ENCODE measurements around the gene IFNW1. TPM values are rescaled to one million over a fixed set of nuclear protein-coding genes. Genes with fewer than 3 reads are reported as not detected.

IFNW1 gene
- total and polyA plus RNA-seq, 2 of the 13 experiments (the other 11 are each of a cell fraction or from before 2014, with no cell fraction given): not detected

DNA sequence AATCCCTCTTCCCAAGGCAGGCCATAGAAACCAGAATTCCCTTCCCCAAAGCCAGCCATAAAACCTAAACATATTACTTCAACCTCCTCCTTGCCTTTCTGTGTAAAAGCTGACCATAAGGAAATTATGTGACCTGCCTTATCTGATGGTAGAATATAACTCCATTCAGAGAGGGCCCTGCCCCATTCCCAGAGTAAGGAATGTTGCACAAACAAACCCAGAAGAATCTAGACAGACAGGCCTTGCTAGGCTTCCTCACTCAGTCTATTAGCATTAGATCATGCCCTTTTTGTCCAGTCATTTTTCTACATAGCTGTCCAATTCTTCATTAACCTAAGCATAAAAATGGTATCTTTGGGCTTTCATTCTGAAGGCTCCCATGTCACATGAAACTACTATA lies 46.1 kb downstream of the IFNW1 start (continued):
- TF ChIP-seq SMYD3 (CRISPR knock-in tag; IDR thresholded peaks at IDR 0.05) (no peak), YY1 (IDR thresholded peaks at IDR 0.05; ENCODE audit: insufficient read depth, insufficient replicate concordance, low read depth, low read length) (no peak)
- TF ChIP-seq, protein P1, sequence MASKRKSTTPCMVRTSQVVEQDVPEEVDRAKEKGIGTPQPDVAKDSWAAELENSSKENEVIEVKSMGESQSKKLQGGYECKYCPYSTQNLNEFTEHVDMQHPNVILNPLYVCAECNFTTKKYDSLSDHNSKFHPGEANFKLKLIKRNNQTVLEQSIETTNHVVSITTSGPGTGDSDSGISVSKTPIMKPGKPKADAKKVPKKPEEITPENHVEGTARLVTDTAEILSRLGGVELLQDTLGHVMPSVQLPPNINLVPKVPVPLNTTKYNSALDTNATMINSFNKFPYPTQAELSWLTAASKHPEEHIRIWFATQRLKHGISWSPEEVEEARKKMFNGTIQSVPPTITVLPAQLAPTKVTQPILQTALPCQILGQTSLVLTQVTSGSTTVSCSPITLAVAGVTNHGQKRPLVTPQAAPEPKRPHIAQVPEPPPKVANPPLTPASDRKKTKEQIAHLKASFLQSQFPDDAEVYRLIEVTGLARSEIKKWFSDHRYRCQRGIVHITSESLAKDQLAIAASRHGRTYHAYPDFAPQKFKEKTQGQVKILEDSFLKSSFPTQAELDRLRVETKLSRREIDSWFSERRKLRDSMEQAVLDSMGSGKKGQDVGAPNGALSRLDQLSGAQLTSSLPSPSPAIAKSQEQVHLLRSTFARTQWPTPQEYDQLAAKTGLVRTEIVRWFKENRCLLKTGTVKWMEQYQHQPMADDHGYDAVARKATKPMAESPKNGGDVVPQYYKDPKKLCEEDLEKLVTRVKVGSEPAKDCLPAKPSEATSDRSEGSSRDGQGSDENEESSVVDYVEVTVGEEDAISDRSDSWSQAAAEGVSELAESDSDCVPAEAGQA (IDR thresholded peaks at IDR 0.05; ENCODE audit: low read depth): no peak
- TF ChIP-seq, protein P1 (CRISPR knock-in tag; IDR thresholded peaks at IDR 0.05; ENCODE audit: borderline replicate concordance): no peak
- TF ChIP-seq, protein P2, sequence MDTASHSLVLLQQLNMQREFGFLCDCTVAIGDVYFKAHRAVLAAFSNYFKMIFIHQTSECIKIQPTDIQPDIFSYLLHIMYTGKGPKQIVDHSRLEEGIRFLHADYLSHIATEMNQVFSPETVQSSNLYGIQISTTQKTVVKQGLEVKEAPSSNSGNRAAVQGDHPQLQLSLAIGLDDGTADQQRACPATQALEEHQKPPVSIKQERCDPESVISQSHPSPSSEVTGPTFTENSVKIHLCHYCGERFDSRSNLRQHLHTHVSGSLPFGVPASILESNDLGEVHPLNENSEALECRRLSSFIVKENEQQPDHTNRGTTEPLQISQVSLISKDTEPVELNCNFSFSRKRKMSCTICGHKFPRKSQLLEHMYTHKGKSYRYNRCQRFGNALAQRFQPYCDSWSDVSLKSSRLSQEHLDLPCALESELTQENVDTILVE (CRISPR knock-in tag; IDR thresholded peaks at IDR 0.05): no peak

Small RNA genes within 50 kb of the gene (small RNA-seq; reads per million reads assigned to genes)
- gene IFNWP4 (ENCODE audit: insufficient read depth in 2 of 3, insufficient read length in 3 of 3, low read depth in 2 of 3, low replicate concordance in 1 of 3) (0 reads per million in 3 experiments), gene RF00019 (ENCODE audit: insufficient read depth in 2 of 3, insufficient read length in 3 of 3, low read depth in 2 of 3, low replicate concordance in 1 of 3) (0 reads per million in 3 experiments)

Other genes starting within 250 kb of the IFNW1 start
- gene HACD4, start 110.2 kb downstream of the IFNW1 start, total RNA-seq (2016; rRNA removed; fragmentation: Illumina TruSeq; extraction: Trizol): not detected in 2 replicates
- not detected in 2 replicates for gene HACD4, start 110.2 kb downstream of the IFNW1 start, polyA plus RNA-seq (2011; rRNA removed)
- gene IFNB1, start 63.9 kb downstream of the IFNW1 start, total RNA-seq (2016; rRNA removed; fragmentation: Illumina TruSeq; extraction: Trizol): not detected in 2 replicates
- not detected in 2 replicates for gene IFNB1, start 63.9 kb downstream of the IFNW1 start, polyA plus RNA-seq (2011; rRNA removed)
- not detected in 2 replicates for gene IFNA21, start 24.8 kb upstream of the IFNW1 start, total RNA-seq (2016; rRNA removed; fragmentation: Illumina TruSeq; extraction: Trizol)
- not detected in 2 replicates for gene IFNA21, start 24.8 kb upstream of the IFNW1 start, polyA plus RNA-seq (2011; rRNA removed)
- not detected in 2 replicates for gene IFNA4, start 45.8 kb upstream of the IFNW1 start, total RNA-seq (2016; rRNA removed; fragmentation: Illumina TruSeq; extraction: Trizol)
- not detected in 2 replicates for gene IFNA4, start 45.8 kb upstream of the IFNW1 start, polyA plus RNA-seq (2011; rRNA removed)
- not detected in 2 replicates for gene IFNA7, start 60.4 kb upstream of the IFNW1 start, total RNA-seq (2016; rRNA removed; fragmentation: Illumina TruSeq; extraction: Trizol)
- not detected in 2 replicates for gene IFNA7, start 60.4 kb upstream of the IFNW1 start, polyA plus RNA-seq (2011; rRNA removed)
- gene IFNA10, start 65.3 kb upstream of the IFNW1 start, total RNA-seq (2016; rRNA removed; fragmentation: Illumina TruSeq; extraction: Trizol): not detected in 2 replicates
- not detected in 2 replicates for gene IFNA10, start 65.3 kb upstream of the IFNW1 start, polyA plus RNA-seq (2011; rRNA removed)
- not detected in 2 replicates for gene IFNA16, start 75.5 kb upstream of the IFNW1 start, total RNA-seq (2016; rRNA removed; fragmentation: Illumina TruSeq; extraction: Trizol)
- gene IFNA16, start 75.5 kb upstream of the IFNW1 start, polyA plus RNA-seq (2011; rRNA removed): not detected in 2 replicates
- gene IFNA17, start 86.4 kb upstream of the IFNW1 start, total RNA-seq (2016; rRNA removed; fragmentation: Illumina TruSeq; extraction: Trizol): not detected in 2 replicates
- not detected in 2 replicates for gene IFNA17, start 86.4 kb upstream of the IFNW1 start, polyA plus RNA-seq (2011; rRNA removed)
- gene IFNA14, start 98.2 kb upstream of the IFNW1 start, total RNA-seq (2016; rRNA removed; fragmentation: Illumina TruSeq; extraction: Trizol): not detected in 2 replicates
- not detected in 2 replicates for gene IFNA14, start 98.2 kb upstream of the IFNW1 start, polyA plus RNA-seq (2011; rRNA removed)
- not detected in 2 replicates for gene IFNA5, start 163.5 kb upstream of the IFNW1 start, total RNA-seq (2016; rRNA removed; fragmentation: Illumina TruSeq; extraction: Trizol)
- not detected in 2 replicates for gene IFNA5, start 163.5 kb upstream of the IFNW1 start, polyA plus RNA-seq (2011; rRNA removed)
- 17.7 and 32.7 TPM in 2 replicates for gene KLHL9, start 193.6 kb upstream of the IFNW1 start, total RNA-seq (2016; rRNA removed; fragmentation: Illumina TruSeq; extraction: Trizol)
- 8.1 and 8.7 TPM in 2 replicates for gene KLHL9, start 193.6 kb upstream of the IFNW1 start, polyA plus RNA-seq (2011; rRNA removed)
- not detected in 2 replicates for gene IFNA6, start 209.1 kb upstream of the IFNW1 start, total RNA-seq (2016; rRNA removed; fragmentation: Illumina TruSeq; extraction: Trizol)
- gene IFNA6, start 209.1 kb upstream of the IFNW1 start, polyA plus RNA-seq (2011; rRNA removed): not detected in 2 replicates
- not detected in 2 replicates for gene IFNA13, start 226.2 kb upstream of the IFNW1 start, total RNA-seq (2016; rRNA removed; fragmentation: Illumina TruSeq; extraction: Trizol)
- gene IFNA13, start 226.2 kb upstream of the IFNW1 start, polyA plus RNA-seq (2011; rRNA removed): not detected in 2 replicates
- gene IFNA2, start 243.6 kb upstream of the IFNW1 start, total RNA-seq (2016; rRNA removed; fragmentation: Illumina TruSeq; extraction: Trizol): not detected in 2 replicates
- gene IFNA2, start 243.6 kb upstream of the IFNW1 start, polyA plus RNA-seq (2011; rRNA removed): not detected in 2 replicates

Measured in HepG2 (cell line).